GM21737 (cell line): Measurements from ENCODE around the gene SURF4.

Experiments
- ATAC-seq: cut with Tn5 transposase; IDR thresholded peaks from one replicate; pipeline ENCODE4 v1.9.1; 2021; ENCODE audit warnings: mild to moderate bottlenecking, moderate library complexity; ENCODE audit not compliant: unreplicated experiment

The SURF4 gene

DNA sequence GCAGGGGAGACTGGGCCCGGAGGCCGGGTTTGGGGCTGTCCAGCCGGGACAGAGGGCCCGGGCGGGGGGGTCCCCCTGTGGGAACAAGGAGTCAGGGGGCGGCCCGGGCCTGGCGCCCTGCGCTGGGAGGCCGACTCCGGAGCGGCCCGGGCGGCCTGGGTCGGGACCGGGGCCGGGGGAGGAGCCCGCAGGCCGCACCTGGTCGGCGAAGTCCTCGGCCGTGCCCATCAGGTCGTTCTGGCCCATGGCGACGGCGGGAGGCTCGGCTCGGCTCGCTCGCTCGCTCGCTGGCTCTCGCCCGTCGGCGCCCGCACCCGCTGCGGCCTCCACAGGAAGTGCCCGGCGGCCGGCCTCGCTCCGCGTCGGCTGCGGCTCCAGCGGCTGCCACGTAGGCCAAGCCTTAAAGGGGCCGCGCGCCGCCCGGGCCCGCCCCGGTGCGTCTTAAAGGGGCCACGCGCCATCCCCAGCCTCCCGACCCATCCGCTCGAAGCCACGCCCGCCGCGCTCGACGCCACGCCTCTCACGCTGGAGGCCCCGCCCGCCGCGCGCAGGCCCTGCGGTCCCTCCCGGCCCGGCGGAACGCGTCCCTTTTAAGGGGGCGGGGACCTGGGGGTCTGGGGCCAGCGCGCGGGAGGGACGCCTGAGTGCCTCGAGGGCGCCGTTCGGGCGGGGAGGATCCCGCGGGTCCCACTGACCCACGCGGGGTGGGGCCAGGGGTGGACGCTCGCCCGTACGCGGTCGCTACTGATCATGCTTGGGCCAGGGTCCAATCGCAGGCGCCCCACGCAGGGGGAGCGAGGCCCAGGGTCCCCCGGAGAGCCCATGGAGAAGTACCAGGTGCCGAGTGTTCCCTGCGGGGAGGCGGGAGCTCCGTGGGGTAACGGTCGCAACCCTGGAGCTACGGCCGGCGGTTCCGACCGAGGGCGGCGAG, at the start of gene SURF4, which contains the start of gene STKLD1:
Gene SURF4, minus strand, starts transcription at position 337 of the 931 bp plus-strand sequence. Its CDS starts 91 bp downstream, at position 246.
Gene STKLD1, plus strand, starts transcription at position 643 of the 931 bp plus-strand sequence. Its CDS starts 108 bp downstream, at position 751.
- peak; percentile 88 for ATAC-seq

DNA sequence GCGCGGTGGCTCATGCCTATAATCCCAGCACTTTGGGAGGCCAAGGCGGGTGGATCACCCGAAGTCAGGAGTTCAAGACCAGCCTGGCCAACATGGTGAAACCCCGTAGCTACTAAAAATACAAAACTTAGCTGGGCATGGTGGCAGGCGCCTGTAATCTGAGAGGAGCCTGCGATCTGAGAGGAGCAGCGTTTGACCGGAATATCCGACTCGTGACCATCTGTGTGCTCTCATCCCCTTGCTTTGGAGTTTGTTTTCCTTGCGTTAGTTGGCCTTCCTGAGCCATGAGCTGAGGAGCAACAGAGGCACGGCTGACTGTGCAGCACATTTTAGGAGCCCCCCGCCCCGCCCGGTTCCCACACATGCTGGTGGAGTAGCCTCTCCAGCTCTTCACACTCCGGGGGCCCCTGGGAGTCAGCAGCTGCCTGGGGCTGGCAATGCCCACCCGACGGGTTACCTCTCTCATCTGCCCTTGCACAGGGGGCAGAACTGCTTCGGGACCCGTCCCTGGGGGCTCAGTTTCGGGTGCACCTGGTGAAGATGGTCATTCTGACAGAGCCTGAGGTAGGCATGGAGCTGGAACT, 49.3 kb upstream of the SURF4 start:
- ATAC-seq = no peak

DNA sequence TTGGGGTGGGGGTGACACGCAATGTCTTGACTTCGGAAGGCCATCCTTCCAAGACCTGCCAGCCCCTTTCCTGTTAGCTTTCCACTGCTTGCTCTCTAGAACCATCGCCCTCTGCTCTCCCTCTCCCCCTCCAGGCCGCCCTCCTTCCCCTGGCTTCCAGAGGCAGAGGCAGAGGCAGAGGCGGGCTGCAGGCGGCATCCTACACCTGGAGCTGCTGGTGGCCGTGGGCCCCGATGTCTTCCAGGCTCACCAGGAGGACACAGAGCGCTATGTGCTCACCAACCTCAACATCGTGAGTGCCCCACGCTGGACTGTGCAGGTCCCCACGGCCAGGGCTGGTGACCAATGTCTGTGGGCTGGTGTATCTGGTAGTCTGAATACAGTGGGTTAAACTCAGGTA, 48.3 kb upstream of the SURF4 start:
- ATAC-seq = no peak

DNA sequence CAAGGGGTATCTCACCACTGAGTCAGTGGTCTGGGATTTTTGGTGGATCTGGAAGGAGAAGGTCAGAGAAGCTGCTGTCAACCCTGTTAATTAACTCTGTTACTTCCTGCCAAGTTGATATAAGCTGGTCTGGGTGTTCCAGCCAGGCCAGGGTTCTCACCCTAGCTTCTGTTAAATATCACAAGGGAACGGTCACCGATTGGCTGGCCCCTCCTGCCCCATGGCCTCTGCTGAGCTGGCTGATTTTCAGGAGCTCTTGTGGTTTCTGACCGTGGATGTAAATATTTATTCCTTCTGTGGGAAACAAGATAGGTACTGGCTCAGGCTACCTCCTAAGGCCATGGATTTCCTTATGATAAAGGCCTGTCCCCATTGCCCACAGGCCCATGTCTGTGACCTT, 47.4 kb upstream of the SURF4 start:
- ATAC-seq = no peak

DNA sequence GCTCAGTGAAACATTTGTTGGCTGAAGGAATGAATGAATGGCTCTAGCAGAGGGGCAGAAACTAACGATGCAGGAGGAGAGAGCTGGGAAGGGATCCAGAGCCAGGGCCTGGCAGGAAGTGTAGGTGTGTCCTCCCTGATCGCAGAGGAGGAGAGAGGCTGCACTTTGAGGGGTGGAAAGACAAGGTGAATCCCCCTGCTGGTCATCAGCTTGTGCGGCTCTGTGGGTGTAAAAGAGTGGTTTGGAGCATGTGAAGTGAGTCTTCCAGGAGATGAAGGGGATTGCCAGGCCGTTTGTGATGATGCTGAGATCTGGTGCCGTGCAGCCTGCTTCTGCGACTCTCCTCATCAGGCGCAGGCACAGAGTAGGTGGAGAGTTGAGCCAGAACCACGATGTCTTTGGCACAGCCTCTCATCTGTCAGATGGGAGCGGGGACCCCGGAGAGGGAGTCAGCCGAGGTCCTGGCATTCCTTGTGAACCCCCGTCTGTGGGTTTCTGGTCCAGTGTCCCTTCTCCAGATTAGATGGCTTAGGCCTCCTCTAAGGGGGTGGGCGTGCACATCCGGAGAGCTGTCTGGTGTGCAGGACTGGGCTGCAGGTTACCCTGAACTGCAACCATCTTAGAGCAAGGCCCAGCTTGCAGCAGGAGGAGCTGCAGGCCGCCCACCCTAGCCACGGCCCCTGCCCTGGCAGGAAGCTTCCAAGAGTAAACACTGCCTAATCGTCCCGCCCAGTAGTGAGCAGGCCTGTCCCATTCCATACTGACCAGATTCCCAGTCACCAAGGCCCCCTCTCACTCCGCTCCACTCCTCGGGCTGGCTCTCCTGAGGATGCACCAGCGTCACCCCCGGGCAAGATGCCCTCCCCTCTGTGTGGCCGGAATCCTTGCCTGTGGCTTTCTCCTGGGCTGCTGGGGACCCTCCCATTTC, 46.0 kb upstream of the SURF4 start, which contains the start of gene ADAMTS13:
Gene ADAMTS13, plus strand, starts transcription at position 753 of the 928 bp plus-strand sequence. Its CDS starts 77 bp downstream, at position 830.
- no peak for ATAC-seq

DNA sequence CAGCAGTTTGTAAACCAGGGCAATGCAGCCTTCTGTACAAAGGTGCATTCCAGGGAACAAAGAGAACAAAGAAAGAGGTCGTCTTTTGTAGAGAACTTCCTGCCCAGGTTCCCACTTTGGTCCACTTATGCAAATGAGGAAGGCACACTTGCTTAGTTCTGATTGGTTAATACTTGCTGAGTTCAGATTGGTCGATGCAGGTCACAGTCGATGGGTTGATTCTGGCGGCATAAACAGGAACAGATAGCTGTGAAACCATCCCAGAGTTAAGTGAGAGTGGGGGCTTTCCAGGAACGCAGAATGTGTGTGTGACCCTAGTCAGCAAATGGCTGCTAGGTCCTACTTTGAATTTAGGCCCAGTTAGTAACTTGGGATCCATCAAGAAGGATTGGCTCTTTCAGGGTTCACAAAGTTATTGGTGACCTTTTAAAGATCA, 44.5 kb upstream of the SURF4 start:
- ATAC-seq = peak; percentile 33

DNA sequence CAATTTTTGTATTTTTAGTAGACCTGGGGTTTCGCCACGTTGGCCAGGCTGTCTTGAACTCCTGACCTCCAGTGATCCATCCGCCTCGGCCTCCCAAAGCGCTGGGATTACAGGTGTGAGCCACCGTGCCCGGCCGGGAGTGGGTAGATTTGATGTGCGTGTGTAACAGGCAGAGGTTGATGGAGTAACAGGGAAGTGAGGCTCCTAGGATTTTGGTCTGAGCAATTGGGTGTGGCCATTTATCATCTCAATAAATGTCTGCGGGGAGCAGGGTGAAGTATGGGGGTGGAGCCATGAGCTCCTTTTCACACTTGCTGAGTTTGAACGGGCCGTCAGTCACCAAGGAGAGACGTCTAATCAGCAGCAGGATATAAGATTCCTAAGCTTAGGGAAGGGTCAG, 43.1 kb upstream of the SURF4 start:
- no peak for ATAC-seq

DNA sequence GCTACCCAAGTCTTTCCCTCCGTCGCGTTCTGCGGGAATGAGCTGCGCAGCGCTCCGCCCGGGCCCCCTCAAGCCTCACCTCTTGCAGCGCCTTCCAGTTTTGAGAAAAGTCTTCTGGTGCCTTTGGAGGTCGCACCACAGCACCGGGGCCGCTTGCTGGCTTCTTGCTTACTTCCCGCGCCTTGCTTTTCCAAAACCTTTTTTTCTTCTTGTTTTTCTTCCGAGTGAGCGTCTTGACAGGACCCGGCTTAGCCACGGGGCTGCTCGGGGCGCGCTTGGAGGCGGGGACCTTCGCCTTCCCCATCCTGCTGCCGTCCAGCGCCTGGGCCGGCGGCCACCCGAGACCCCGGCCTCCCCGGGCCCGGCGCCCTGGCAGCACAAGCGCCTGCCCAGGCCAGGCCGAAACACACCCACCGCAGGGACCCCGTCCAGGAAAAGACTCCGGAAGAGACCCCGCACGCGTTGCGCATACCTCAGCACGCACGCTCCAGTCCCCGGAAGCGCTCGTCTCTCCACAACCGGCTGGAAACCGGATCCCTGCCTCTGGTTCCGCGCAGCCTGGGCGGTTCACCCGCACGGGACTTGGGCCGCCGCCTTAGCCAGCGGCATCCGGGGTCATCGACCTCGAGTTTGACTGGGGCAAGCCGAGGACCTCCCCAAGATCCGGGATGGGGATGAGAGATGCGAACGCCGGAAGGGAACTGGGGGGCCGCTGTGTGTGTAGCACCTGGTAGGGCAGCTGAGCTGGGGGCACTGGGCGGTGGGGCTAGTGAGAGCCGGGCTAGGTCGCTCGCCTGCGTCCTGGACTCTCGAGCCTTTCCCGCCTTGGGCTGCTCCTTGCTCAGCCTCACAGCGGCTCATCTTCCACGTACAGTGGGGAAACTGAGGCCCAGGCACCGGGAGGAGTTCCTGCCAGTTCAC, 41.9 kb upstream of the SURF4 start, which contains the start of gene REXO4:
Gene REXO4, minus strand, starts transcription at position 470 of the 921 bp plus-strand sequence. Its CDS starts 166 bp downstream, at position 304.
- peak; percentile 65 for ATAC-seq

DNA sequence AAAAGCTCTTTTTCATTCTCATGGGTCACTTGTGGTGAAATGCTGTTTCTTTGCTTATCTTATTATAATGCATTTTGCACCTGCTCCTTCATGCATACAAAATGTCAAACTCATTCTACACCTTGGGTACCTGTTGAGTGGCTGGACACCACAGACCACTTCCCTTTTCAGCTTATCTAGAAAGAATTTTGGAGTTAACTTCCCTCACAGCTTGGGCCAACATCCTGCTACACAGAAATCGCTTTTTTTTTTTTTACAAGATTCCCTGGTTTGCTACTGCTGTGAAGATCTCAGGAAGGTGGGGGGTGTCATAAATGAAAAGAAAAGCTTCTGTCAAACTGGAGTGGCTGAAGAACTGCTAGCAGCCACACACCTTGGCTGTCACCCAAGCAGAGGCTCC, 39.3 kb upstream of the SURF4 start:
- ATAC-seq = no peak

DNA sequence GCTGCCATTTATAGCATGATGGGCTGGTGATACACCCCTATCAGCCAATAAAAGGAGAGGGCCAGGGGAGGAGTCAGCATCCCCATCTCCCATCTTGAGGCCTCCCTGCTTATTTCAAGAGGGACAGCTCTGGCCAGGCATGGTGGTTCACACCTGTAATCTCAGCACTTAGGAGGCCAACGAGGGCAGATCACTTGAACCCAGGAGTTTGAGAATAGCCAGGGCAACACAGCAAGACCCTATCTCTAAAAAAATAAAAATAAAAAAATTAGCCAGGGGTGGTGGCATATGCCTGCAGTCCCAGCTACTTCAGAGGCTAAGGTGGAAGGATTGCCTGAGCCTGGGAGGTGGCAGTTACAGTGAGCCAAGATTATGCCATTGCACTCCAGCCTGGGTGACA, 32.2 kb upstream of the SURF4 start:
- ATAC-seq = no peak

DNA sequence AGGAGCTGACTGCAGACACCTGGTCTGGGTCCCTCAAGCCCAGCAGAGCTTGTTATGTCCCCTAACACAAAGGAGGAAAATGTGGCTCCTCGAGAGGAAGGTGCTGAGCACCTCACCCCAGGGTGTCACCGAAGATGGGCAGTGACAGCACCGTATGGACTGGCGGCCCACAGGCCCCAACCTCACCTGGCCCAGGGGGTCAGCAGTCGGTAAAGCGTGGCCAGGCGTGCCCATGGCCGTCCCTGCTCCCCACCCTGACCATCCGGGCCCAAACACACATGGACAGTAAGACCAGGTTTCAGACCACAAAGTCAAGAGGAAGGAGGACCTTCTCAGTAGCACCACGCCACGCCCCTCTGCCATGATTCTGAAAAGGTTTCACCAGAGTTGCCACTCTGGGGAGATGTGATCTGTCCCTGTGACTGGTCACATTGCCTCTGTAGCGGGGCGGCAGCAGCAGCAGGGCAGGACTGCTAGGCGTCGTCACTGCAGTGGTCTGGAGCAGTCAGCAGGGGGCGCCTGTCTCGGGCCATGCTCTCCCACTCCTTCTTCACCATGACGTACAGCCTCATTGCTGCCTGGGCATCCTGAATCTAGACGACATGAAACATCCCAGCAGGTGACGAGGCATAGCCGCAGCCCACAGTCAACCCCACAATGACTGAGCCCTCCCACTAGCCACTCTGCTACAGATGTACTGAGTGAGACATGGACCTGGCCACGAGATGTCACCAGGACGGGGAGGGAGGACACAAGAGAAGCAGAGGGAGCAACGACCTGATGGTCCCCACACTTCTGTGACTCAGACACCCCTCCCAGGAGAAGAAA, 30.8 kb upstream of the SURF4 start:
- no peak for ATAC-seq

DNA sequence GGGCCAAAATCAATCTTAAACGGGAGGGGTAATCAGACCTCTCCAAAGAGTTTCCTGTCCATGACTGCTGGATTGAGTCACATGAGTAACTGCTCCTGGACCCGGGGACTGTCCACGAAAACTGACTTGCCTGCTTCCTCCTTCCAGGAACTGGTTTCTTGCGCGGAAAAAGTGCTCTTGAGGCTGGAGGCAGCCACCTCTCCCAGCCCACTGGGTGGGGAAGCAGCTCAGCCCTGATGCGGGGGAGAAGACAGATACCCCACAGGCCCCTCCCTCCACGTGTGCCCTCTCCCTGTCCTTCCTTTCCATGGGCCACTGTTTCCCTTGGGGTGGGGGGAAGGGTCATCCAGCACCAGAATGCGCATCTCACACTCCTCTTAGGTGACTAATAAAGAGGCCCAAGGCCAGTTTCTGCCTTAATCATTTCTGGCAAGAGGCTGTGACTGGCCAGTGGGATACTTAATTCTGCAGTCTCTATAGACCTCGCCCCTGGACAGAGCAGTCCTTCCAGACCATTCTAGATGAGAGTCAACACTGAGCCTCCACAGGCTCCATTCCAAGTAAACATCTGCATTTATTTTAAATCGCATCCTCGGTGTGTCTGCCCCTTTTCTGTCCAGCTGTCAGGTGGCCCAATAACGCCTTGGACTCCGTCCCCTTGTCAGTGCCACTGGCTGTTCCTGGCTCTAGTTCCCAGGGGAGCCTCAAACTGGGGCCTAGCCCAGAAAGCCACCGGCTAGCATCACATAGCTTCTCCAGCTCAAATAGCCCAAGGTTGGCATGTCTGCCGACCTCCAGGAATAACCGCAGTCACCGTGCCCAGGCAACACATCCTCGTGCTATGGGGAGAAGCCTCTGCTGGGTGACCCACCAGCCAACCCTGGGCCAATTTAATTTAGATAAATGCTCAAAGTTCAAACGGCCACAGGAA, 29.9 kb upstream of the SURF4 start:
- no peak for ATAC-seq

DNA sequence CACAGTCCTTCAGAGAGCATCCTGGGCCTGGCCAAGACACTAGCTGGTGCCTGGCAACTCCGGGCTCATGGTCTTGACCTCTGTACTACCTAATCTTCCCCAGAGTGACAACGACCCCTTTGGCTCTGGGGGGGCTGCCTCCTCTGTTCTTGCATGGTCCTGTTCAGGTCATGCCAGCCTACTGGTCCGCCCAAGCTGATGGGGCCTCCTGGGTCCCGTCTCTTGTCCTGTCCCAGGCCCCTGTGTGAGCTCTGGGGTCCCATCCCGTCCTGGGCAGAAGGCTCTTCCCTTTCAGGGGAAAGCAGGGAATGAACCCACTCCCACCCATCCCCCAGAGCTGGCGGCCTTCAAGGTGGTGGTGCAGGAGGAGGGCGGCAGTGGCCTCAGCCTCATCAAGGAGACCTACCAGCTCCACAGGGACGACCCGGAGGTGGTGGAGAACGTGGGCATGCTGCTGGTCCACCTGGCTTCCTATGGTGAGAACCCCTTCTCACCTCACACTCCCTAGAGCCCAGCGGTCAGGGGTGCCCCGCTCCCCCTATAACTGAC, 28.7 kb upstream of the SURF4 start:
- ATAC-seq = no peak

DNA sequence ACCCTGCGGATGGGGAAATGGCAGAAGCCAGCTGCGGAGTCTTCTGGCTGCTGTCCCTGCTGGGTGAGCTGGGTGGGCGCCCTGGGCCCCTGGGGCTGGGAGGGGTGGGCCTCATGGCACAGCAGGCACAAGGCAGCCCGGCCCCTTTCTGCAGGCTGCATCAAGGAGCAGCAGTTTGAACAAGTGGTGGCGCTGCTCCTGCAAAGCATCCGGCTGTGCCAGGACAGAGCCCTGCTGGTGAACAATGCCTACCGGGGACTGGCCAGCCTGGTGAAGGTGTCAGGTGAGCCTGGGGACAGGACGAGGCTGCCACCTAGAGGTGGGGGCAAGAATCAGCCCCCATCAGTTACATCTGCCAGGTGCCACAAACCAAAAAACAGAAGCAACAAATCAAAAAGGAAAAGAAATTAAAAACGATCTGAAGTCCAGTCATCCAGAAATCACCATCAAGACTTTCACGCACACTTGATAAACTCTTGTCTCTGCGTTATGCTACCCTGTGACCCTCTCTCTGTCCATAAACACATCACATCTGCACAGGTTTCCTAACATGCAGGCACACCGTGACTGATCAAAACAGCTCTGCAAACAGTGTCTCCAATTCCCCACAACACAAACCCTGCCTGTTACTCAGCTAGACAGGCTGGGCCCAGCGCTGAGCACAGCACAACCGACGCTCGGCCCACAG, 28.1 kb upstream of the SURF4 start:
- ATAC-seq = no peak

DNA sequence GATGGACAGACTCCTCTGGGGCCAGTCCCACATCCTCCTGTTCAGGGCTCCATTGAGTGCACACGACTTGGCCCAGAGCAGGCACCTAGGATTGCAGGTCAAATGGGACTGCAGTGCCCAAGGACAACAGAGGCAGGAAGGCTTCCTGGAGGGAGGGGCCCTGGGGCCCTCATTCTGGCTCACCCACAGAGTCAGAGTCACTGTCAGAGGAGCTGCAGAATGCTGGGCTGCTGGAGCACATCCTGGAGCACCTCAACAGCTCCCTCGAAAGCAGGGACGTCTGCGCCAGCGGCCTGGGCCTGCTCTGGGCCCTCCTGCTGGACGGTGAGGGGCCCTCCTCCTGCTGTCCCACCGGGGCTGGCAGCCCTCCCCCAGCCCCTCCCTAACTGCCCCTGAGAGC, 26.8 kb upstream of the SURF4 start:
- no peak for ATAC-seq

DNA sequence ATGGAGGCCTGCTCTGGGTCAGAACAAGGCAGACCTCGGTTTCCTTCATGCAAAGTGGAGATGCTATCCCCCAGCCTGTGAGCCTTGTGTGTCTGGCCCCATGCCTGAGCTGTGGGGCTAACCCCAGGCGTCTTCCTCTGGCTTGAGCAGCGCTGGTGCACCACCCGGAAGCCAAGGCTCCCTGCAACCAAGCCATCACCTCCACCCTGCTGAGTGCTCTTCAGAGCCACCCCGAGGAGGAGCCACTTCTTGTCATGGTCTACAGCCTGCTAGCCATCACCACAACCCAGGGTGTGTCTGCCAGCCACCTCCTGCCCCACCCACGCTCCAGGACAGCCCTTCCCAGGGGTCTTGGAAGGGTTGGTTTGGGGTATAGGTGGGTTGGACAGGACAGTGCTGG, 25.7 kb upstream of the SURF4 start:
- ATAC-seq = no peak

DNA sequence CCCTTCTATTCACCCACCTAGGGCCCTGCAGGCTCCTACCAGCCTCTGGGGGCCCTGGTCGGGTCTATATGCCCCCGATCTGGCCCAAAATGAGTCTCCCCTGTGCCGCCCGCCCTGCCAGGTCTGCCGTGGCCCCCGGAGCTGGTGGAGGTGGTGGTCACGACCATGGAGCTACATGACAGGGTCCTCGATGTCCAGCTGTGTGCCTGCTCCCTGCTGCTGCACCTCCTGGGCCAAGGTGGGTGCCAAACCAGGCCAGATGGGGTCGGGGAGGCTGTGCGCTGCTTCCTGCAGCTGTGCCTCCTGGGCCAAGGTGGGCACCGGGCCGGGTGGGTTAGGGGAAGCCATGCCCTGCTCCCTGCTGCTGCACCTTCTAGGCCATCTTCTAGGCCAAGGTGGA, 24.4 kb upstream of the SURF4 start:
- no peak for ATAC-seq
